HUES48 (cell line): Measurements from ENCODE around the gene GDAP2.

Experiments used
- H3K27ac ChIP-seq: one replicate; pipeline ENCODE4 v1.7.0; 2013; ENCODE audit warnings: low read depth, low read length, inconsistent platforms
- H3K27me3 ChIP-seq: 2 replicates; pipeline ENCODE4 v1.6.1; 2013; ENCODE audit warnings: mild to moderate bottlenecking, low read length; ENCODE audit not compliant: control insufficient read depth, insufficient read depth
- H3K36me3 ChIP-seq: 2 replicates; pipeline ENCODE4 v1.6.1; 2013; ENCODE audit warnings: low read length; ENCODE audit not compliant: control insufficient read depth, insufficient read depth
- H3K4me1 ChIP-seq: 2 replicates; pipeline ENCODE4 v1.6.1; 2013; ENCODE audit warnings: mild to moderate bottlenecking, low read length; ENCODE audit not compliant: control insufficient read depth, insufficient read depth
- H3K4me3 ChIP-seq: 2 replicates; pipeline ENCODE4 v1.5.1; 2013; ENCODE audit warnings: mild to moderate bottlenecking, low read depth, low read length
- H3K9ac ChIP-seq: 2 replicates; pipeline ENCODE4 v1.6.1; 2013; ENCODE audit warnings: mild to moderate bottlenecking, low read depth, low read length, moderate library complexity
- H3K9me3 ChIP-seq: 2 replicates; pipeline ENCODE4 v1.6.1; 2013; ENCODE audit warnings: low read length; ENCODE audit not compliant: control insufficient read depth, insufficient read depth

The GDAP2 gene

GRCh38 chr1:117929343-117930172 lies at the start of gene GDAP2, which contains the start of gene WDR3:
Gene GDAP2, minus strand, starts transcription at chr1:117929621. Its CDS starts 9,264 bp downstream, at chr1:117920357.
Gene WDR3, plus strand, starts transcription at chr1:117929739. Its CDS starts 3,581 bp downstream, at chr1:117933320.
- H3K27ac ChIP-seq, result peak within 1 kb of the TSS; percentile 59
- peak within 1 kb of the TSS; percentile 76 for H3K9ac ChIP-seq
- H3K9me3 ChIP-seq, result no peaks in the 10 kb centered on the region
- H3K27me3 ChIP-seq, result no peaks in the 10 kb centered on the region
- H3K36me3 ChIP-seq, result peaks cover 15% of the 10 kb centered on the region
- peak within 1 kb of the TSS; percentile 98 for H3K4me3 ChIP-seq
- peaks cover 21% of the 10 kb centered on the region for H3K4me1 ChIP-seq

GRCh38 chr1:117976381-117976780 lies 47.0 kb upstream of the GDAP2 start:
- Histone ChIP-seq H3K27ac (no peak overlapping the region), H3K27me3 (no peaks in the 10 kb centered on the region), H3K36me3 (no peaks in the 10 kb centered on the region), H3K4me1 (no peaks in the 10 kb centered on the region), H3K9ac (no peak overlapping the region), H3K4me3 (no peak overlapping the region), H3K9me3 (no peaks in the 10 kb centered on the region)

- Histone ChIP-seq H3K4me1 (peaks cover 11% of the 10 kb centered on the region), H3K9me3 (no peaks in the 10 kb centered on the region), H3K9ac (no peak overlapping the region), H3K36me3 (no peaks in the 10 kb centered on the region), H3K4me3 (no peak overlapping the region), H3K27ac (no peak overlapping the region), H3K27me3 (no peaks in the 10 kb centered on the region)
These were observed 42.4 kb upstream of the GDAP2 start for GRCh38 chr1:117971777-117972176.

- no peaks in the 10 kb centered on the region for H3K9me3 ChIP-seq
- H3K27me3 ChIP-seq, result no peaks in the 10 kb centered on the region
These were observed 40.8 kb upstream of the GDAP2 start for GRCh38 chr1:117970252-117970651.

GRCh38 chr1:117967881-117968280 lies 38.5 kb upstream of the GDAP2 start:
- Histone ChIP-seq H3K4me1 (peaks cover 11% of the 10 kb centered on the region), H3K9me3 (no peaks in the 10 kb centered on the region), H3K27ac (peak overlapping the region; percentile 34), H3K4me3 (no peak overlapping the region), H3K36me3 (peaks cover 16% of the 10 kb centered on the region), H3K9ac (no peak overlapping the region), H3K27me3 (no peaks in the 10 kb centered on the region)

More at GRCh38 chr1:117970252-117970651, 40.8 kb upstream of the GDAP2 start:
- Histone ChIP-seq H3K27ac (no peak overlapping the region), H3K4me3 (no peak overlapping the region), H3K4me1 (peaks cover 11% of the 10 kb centered on the region), H3K9ac (no peak overlapping the region), H3K36me3 (0 out of 2 replicates have a peak, but pooled peaks cover 3% of the 10 kb centered on the region)

- Histone ChIP-seq H3K9ac (no peak overlapping the region), H3K27ac (peak overlapping the region; percentile 34), H3K27me3 (no peaks in the 10 kb centered on the region), H3K9me3 (no peaks in the 10 kb centered on the region), H3K4me1 (peaks cover 11% of the 10 kb centered on the region), H3K4me3 (no peak overlapping the region), H3K36me3 (peaks cover 20% of the 10 kb centered on the region)
These were observed 38.1 kb upstream of the GDAP2 start for GRCh38 chr1:117967477-117967876.

- no peaks in the 10 kb centered on the region for H3K9me3 ChIP-seq
- H3K4me1 ChIP-seq, result peaks cover 11% of the 10 kb centered on the region
- no peaks in the 10 kb centered on the region for H3K27me3 ChIP-seq
- no peak overlapping the region for H3K9ac ChIP-seq
- no peak overlapping the region for H3K27ac ChIP-seq
- peaks cover 48% of the 10 kb centered on the region for H3K36me3 ChIP-seq
- H3K4me3 ChIP-seq, result no peak overlapping the region
These were observed 35.0 kb upstream of the GDAP2 start for GRCh38 chr1:117964290-117965038.

- no peaks in the 10 kb centered on the region for H3K9me3 ChIP-seq
- peaks cover 93% of the 10 kb centered on the region for H3K36me3 ChIP-seq
- no peak overlapping the region for H3K27ac ChIP-seq
- no peaks in the 10 kb centered on the region for H3K27me3 ChIP-seq
- H3K4me1 ChIP-seq, result no peaks in the 10 kb centered on the region
- no peak overlapping the region for H3K4me3 ChIP-seq
- no peak overlapping the region for H3K9ac ChIP-seq
These were observed 29.9 kb upstream of the GDAP2 start for GRCh38 chr1:117959364-117959763.

- H3K27ac ChIP-seq, result no peak overlapping the region
- no peaks in the 10 kb centered on the region for H3K9me3 ChIP-seq
- no peak overlapping the region for H3K9ac ChIP-seq
- no peaks in the 10 kb centered on the region for H3K4me1 ChIP-seq
- no peak overlapping the region for H3K4me3 ChIP-seq
- no peaks in the 10 kb centered on the region for H3K27me3 ChIP-seq
- H3K36me3 ChIP-seq, result peaks cover 100% of the 10 kb centered on the region
These were observed 23.0 kb upstream of the GDAP2 start for GRCh38 chr1:117952386-117952785.

GRCh38 chr1:117942293-117942692 lies 12.9 kb upstream of the GDAP2 start:
- Histone ChIP-seq H3K27ac (no peak overlapping the region), H3K4me1 (no peaks in the 10 kb centered on the region), H3K9me3 (no peaks in the 10 kb centered on the region), H3K9ac (no peak overlapping the region), H3K36me3 (peaks cover 98% of the 10 kb centered on the region), H3K27me3 (no peaks in the 10 kb centered on the region), H3K4me3 (no peak overlapping the region)

GRCh38 chr1:117933769-117934168 lies 4.3 kb upstream of the GDAP2 start:
- no peaks in the 10 kb centered on the region for H3K27me3 ChIP-seq
- H3K36me3 ChIP-seq, result peaks cover 57% of the 10 kb centered on the region
- H3K4me3 ChIP-seq, result no peak overlapping the region
- no peaks in the 10 kb centered on the region for H3K4me1 ChIP-seq
- no peak overlapping the region for H3K9ac ChIP-seq
- no peak overlapping the region for H3K27ac ChIP-seq
- H3K9me3 ChIP-seq, result no peaks in the 10 kb centered on the region
